ENCODE results near the gene ZDHHC12.
A peak's percentile ranks its signal among the peaks of the same experiment; 100 is the strongest.

ZDHHC12 gene

GRCh38 chr9:128747241-128747640 is 23.3 kb upstream of the ZDHHC12 start:
- TF ChIP-seq CTCF (IDR thresholded peaks at IDR 0.05; ENCODE audit: low read depth, low read length, missing control alignments): no peak
- DNase-seq (ENCODE audit: low read depth): no peak
- no peak overlapping the region for H3K4me3 ChIP-seq (ENCODE audit: low read depth, low read length)

GRCh38 chr9:128743421-128743820 is 19.5 kb upstream of the ZDHHC12 start:
- H3K4me3 ChIP-seq (ENCODE audit: low read depth, low read length): no peak overlapping the region
- no peak for TF ChIP-seq CTCF (IDR thresholded peaks at IDR 0.05; ENCODE audit: low read depth, low read length, missing control alignments)
- no peak for DNase-seq (ENCODE audit: low read depth)

GRCh38 chr9:128742401-128742800 is 18.5 kb upstream of the ZDHHC12 start:
- TF ChIP-seq CTCF (IDR thresholded peaks at IDR 0.05; ENCODE audit: low read depth, low read length, missing control alignments): no peak
- no peak for DNase-seq (ENCODE audit: low read depth)
- no peak overlapping the region for H3K4me3 ChIP-seq (ENCODE audit: low read depth, low read length)

GRCh38 chr9:128735373-128735772 is 11.4 kb upstream of the ZDHHC12 start:
- no peak for DNase-seq (ENCODE audit: low read depth)
- no peak overlapping the region for H3K4me3 ChIP-seq (ENCODE audit: low read depth, low read length)
- no peak for TF ChIP-seq CTCF (IDR thresholded peaks at IDR 0.05; ENCODE audit: low read depth, low read length, missing control alignments)

- H3K4me3 ChIP-seq (ENCODE audit: low read depth, low read length): no peak overlapping the region
- DNase-seq (ENCODE audit: low read depth): no peak
- peak; percentile 14 for TF ChIP-seq CTCF (IDR thresholded peaks at IDR 0.05; ENCODE audit: low read depth, low read length, missing control alignments)
These were observed 9.3 kb upstream of the ZDHHC12 start for GRCh38 chr9:128733256-128733655.

- DNase-seq (ENCODE audit: low read depth): no peak
- TF ChIP-seq CTCF (IDR thresholded peaks at IDR 0.05; ENCODE audit: low read depth, low read length, missing control alignments): no peak
- no peak overlapping the region for H3K4me3 ChIP-seq (ENCODE audit: low read depth, low read length)
These were observed 8.6 kb upstream of the ZDHHC12 start for GRCh38 chr9:128732576-128732975.

- no peak for DNase-seq (ENCODE audit: low read depth)
- H3K4me3 ChIP-seq (ENCODE audit: low read depth, low read length): no peak overlapping the region
- no peak for TF ChIP-seq CTCF (IDR thresholded peaks at IDR 0.05; ENCODE audit: low read depth, low read length, missing control alignments)
These were observed 7.8 kb upstream of the ZDHHC12 start for GRCh38 chr9:128731691-128732090.
